Upper lobe of right lung (tissue), 1 donor: ENCODE data around the gene POLD3. TPM values are rescaled to one million over a fixed set of nuclear protein-coding genes. Genes with fewer than 3 reads are reported as not detected.

Experiments used
- ATAC-seq: fragments of 200-7000 bp; cut with Tn5 transposase; one replicate; pipeline ENCODE4 v1.9.1; 2020; ENCODE audit warnings: mild to moderate bottlenecking, moderate library complexity
- DNase-seq: peaks from one replicate; pipeline ENCODE4 v3.0.0-alpha.2; 2020
- H3K27ac ChIP-seq: fragments of 200-600 bp; one replicate; pipeline ENCODE4 v1.8.0; 2022
- H3K27me3 ChIP-seq: fragments of 200-600 bp; one replicate; pipeline ENCODE4 v1.8.0; 2022; ENCODE audit warnings: mild to moderate bottlenecking
- H3K36me3 ChIP-seq: fragments of 200-600 bp; one replicate; pipeline ENCODE4 v1.8.0; 2022
- H3K4me1 ChIP-seq: fragments of 200-600 bp; one replicate; pipeline ENCODE4 v1.8.0; 2022
- H3K4me3 ChIP-seq: fragments of 200-600 bp; one replicate; pipeline ENCODE4 v1.8.0; 2022; ENCODE audit warnings: mild to moderate bottlenecking
- H3K9me3 ChIP-seq: fragments of 200-600 bp; one replicate; pipeline ENCODE4 v1.8.0; 2022
- intact Hi-C: fragments of 100-400 bp; cut with DNase I; formaldehyde crosslinking; loops from one replicate; pipeline ENCODE4 v1.11.0; 2022
- long read RNA-seq: library from polyadenylated mRNA; unstranded; transcript quantifications from one replicate; pipeline ENCODE4 v2.0.0, GENCODE V29; 2021
- total RNA-seq: library from RNA; stranded (reverse); fragmentation: NEBNext Ultra II Directional; extraction: Animal tissue kit (Norgen Biotek cat#: 25700); gene quantifications from one replicate; pipeline ENCODE4 v1.2.1, GENCODE V29; 2021
- TF ChIP-seq, protein P1 (sequence below): fragments of 200-600 bp; IDR thresholded peaks from one replicate; pipeline ENCODE4 v1.8.0; 2022; ENCODE audit warnings: antibody characterized with exemption
- donor health status: DM: no; HTN: yes; CAD: no; lungs with severe emphysema.

Gene POLD3, protein sequence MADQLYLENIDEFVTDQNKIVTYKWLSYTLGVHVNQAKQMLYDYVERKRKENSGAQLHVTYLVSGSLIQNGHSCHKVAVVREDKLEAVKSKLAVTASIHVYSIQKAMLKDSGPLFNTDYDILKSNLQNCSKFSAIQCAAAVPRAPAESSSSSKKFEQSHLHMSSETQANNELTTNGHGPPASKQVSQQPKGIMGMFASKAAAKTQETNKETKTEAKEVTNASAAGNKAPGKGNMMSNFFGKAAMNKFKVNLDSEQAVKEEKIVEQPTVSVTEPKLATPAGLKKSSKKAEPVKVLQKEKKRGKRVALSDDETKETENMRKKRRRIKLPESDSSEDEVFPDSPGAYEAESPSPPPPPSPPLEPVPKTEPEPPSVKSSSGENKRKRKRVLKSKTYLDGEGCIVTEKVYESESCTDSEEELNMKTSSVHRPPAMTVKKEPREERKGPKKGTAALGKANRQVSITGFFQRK
- total RNA-seq: 16.7 TPM
- long read RNA-seq, transcript POLD3-201 (12 exons, 3,821 nt): major isoform, 12 of 20 reads
- long read RNA-seq, partial matches to known transcripts: 1 of 20 reads
- long read RNA-seq, other reads (novel, unspliced or antisense): 6 of 20 reads

DNA sequence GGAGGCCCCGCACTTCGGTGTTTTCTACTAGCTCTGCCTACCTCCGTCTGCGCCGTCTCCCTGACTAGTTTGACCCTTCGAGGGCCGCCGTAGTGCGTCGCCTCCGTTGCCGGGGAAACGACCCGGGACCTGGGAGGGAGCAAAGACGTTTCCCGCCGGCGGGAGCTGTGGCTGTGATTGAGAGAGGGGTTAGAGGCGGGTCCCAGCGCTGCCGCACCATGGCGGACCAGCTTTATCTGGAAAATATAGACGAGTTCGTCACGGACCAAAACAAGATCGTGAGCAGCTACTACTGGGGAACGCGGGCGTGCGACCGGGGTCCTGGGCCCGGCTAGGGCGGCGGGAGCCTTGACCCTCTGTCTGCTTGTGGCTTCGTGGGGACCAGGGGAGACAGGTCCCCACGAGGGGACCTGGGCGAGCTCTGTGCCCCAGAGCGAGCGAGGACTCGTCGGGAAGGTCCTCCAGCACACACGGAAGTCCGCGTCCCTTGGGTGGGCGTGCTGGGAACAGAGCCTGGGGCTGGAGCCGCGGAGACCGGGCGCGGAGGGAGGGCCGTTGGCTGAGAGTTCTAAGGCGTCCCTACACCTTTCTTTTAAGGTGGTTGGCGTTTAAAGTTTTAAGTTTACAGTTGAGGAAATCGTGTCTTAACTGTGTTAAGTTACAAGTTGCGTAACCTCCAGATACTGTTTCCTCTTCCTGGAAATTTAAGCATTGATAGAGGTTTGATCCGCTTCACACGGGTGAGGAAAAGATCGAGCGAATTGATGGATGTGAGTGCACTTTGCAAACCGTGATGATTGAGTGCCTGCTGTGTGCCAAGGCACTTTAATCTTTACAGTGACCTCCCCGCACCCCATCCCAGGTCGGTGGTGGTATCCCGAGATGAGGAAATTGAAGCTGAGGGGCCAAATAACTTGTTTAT lies at the start of gene POLD3:
TSS of gene POLD3 (plus strand) at position 142 of the 922 bp plus-strand sequence. CDS start at position 219, 77 bp downstream.
- Histone ChIP-seq H3K36me3 (peaks cover 9% of the 10 kb centered on the region), H3K4me1 (peaks cover 13% of the 10 kb centered on the region), H3K27ac (peak within 1 kb of the TSS; percentile 85), H3K9me3 (no peaks in the 10 kb centered on the region), H3K27me3 (no peaks in the 10 kb centered on the region), H3K4me3 (peak within 1 kb of the TSS; percentile 95)
- DNase-seq (peak; percentile 98), ATAC-seq (peak; percentile 100)
- TF ChIP-seq, protein P1, sequence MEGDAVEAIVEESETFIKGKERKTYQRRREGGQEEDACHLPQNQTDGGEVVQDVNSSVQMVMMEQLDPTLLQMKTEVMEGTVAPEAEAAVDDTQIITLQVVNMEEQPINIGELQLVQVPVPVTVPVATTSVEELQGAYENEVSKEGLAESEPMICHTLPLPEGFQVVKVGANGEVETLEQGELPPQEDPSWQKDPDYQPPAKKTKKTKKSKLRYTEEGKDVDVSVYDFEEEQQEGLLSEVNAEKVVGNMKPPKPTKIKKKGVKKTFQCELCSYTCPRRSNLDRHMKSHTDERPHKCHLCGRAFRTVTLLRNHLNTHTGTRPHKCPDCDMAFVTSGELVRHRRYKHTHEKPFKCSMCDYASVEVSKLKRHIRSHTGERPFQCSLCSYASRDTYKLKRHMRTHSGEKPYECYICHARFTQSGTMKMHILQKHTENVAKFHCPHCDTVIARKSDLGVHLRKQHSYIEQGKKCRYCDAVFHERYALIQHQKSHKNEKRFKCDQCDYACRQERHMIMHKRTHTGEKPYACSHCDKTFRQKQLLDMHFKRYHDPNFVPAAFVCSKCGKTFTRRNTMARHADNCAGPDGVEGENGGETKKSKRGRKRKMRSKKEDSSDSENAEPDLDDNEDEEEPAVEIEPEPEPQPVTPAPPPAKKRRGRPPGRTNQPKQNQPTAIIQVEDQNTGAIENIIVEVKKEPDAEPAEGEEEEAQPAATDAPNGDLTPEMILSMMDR: no peak
- intact Hi-C loops: no loop called here

DNA sequence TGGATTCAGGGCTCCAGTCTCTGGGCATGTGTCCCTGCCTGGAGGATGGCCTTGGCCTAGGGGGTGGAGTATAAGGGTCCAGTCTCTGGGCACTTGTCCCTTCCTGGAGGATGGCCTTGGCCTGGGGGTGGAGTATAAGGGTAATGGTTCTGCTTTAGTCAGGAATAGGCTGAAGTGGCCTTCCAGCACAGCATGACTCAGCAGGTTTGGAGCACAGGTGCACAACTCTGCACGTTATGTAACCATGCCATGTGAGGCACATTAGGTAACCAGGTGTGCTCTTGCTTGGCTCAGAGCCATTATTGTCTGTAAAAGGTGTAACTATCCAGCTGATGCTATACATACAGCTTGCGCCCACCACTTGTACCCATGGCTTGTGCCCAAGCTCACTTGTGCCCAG lies 48.4 kb upstream of the POLD3 start:
- intact Hi-C loops: no loop called here
- H3K27me3 ChIP-seq: no peaks in the 10 kb centered on the region
- ATAC-seq (peak; percentile 67), DNase-seq (peak; percentile 67)
- no peak overlapping the region for H3K27ac ChIP-seq
- H3K4me3 ChIP-seq: no peak overlapping the region
- TF ChIP-seq, protein P1: no peak
- no peaks in the 10 kb centered on the region for H3K4me1 ChIP-seq
- no peaks in the 10 kb centered on the region for H3K9me3 ChIP-seq
- no peaks in the 10 kb centered on the region for H3K36me3 ChIP-seq

DNA sequence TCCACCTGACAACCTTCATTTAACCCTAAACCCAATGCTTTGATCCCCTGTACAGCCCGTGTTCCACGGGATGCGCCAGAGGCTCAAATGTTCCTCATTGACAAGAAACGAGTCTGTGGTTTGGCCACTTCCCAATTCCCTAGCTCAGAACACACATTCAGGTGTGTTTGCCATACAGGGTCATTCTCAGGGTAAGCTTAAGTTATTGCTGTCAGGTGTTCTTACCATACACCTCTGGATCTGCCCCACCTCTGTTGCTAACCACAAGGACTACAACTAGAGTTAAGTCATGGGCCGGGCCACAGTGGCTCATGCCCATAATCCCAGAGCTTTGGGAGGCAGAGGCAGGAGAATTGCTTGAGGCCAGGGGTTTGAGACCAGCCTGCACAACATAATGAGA lies 45.6 kb upstream of the POLD3 start:
- Histone ChIP-seq H3K4me1 (no peaks in the 10 kb centered on the region), H3K4me3 (no peak overlapping the region), H3K9me3 (no peaks in the 10 kb centered on the region), H3K27me3 (no peaks in the 10 kb centered on the region), H3K27ac (no peak overlapping the region), H3K36me3 (no peaks in the 10 kb centered on the region)
- TF ChIP-seq, protein P1: no peak
- intact Hi-C loops: no loop called here
- DNase-seq (no peak), ATAC-seq (peak; percentile 79)

DNA sequence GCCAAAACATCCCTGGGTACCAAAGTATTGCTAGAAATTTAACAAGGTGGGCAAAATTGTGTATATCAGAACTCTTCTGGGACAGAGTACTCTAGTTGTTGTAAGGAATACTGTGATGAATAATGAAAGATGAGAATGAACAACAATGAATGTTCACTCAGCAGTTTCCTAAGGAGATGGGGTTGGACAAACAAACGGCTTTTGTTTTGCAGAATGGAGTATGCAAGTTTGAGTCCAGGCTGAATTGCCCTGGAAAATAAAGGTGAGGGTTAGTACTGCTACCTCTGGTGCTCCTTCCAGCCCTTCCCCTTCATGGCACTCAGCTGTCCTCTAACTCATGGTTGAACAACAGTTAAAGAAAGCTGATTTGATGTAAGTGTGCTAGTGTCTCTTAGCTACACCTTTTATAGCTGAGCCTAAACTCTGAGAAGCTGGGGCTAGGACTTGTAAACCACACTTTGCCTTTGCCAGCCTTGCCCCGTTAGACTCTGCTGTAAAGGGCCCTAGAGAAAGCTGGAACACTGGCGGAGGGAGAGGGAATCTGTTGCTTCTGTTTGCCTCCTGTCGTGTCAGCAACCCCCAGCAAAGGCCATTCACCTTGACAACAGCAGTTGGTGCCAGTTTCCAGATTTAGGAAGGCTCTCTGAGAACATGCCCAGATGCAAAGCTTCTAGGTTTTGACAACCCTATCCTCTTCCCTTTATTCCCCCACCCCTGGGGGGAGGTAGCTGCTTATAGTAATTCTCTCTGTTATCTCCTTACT lies 41.2 kb upstream of the POLD3 start:
- H3K9me3 ChIP-seq: no peaks in the 10 kb centered on the region
- DNase-seq (no peak), ATAC-seq (no peak)
- H3K4me1 ChIP-seq: no peaks in the 10 kb centered on the region
- intact Hi-C loops: no loop called here
- H3K27me3 ChIP-seq: no peaks in the 10 kb centered on the region
- H3K27ac ChIP-seq: no peak overlapping the region
- no peaks in the 10 kb centered on the region for H3K36me3 ChIP-seq
- TF ChIP-seq, protein P1: no peak
- no peak overlapping the region for H3K4me3 ChIP-seq

DNA sequence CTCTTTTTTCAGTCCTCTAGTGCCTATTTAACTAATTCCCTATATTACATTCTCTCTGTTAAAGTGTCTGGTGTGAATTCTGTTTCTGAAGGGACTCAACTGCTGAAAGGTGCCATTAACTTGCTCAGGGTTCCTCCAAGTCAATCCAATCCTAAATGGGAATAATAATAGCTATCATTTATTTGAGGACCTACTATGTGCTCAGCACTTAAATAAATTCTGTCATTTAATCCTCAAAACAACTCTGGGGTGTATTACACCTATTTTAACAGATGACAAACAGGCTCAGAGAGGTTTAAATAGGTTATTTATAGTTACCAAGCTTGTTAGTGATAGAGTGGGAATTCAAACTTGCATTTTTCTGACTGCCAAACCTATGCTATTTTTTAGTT lies 40.6 kb upstream of the POLD3 start:
- no peaks in the 10 kb centered on the region for H3K4me1 ChIP-seq
- no peaks in the 10 kb centered on the region for H3K27me3 ChIP-seq
- H3K4me3 ChIP-seq: no peak overlapping the region
- H3K9me3 ChIP-seq: no peaks in the 10 kb centered on the region
- no peaks in the 10 kb centered on the region for H3K36me3 ChIP-seq
- TF ChIP-seq, protein P1: no peak
- ATAC-seq: no peak
- H3K27ac ChIP-seq: no peak overlapping the region
- no peak for DNase-seq
- intact Hi-C loops: no loop called here
